Kidney epithelial cell (primary cell): ENCODE results near the gene C13orf42. TPM values are rescaled to one million over a fixed set of nuclear protein-coding genes. Genes with fewer than 3 reads are reported as not detected.

Experiments used
- DNase-seq: peaks from one replicate; pipeline ENCODE4 v3.0.0-alpha.2; 2010; ENCODE audit warnings: low read depth
- H3K27me3 ChIP-seq: 2 replicates; pipeline ENCODE4 v1.6.0; 2011; ENCODE audit warnings: low read length; ENCODE audit not compliant: control insufficient read depth, insufficient read depth
- H3K36me3 ChIP-seq: 2 replicates; pipeline ENCODE4 v1.5.1; 2011; ENCODE audit warnings: low read length; ENCODE audit not compliant: control insufficient read depth, insufficient read depth
- H3K4me3 ChIP-seq: 2 replicates; pipeline ENCODE4 v1.5.1; 2011; ENCODE audit warnings: low read depth, mild to moderate bottlenecking, control low read depth, low read length
- total RNA-seq: library from RNA; depleted of rRNA; stranded (reverse); fragments of >200 nt; gene quantifications from 2 replicates; pipeline ENCODE4 v1.2.3, GENCODE V29; 2015
- TF ChIP-seq, protein P1 (sequence below): IDR thresholded peaks from 2 replicates; pipeline ENCODE4 v1.5.1; 2011; ENCODE audit warnings: mild to moderate bottlenecking, moderate library complexity, low read length, control low read depth, inconsistent platforms; ENCODE audit not compliant: insufficient read depth, poor library complexity, severe bottlenecking

The C13orf42 gene
- total RNA-seq, 1 donor from 2014 or later = not detected

DNA sequence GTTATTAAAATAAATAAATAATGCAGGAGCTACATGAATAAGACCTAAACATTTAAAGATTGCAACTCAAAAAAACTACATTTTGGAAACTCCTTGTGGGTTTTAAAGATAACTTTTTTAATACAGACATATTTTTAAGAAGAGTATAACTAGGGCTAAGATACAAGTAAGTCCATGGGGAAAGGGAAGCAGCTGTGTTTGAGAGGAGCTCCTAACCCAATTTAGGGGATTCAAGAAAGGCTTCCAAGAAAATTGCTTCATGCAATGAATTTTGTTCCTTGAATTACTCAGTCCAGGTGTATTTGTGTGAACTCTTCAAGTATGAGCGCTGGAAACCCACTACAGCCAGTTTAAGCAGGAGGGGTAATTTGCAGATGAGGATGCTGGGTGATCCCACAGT is 44.1 kb upstream of the C13orf42 start:
- no peak for DNase-seq

DNA sequence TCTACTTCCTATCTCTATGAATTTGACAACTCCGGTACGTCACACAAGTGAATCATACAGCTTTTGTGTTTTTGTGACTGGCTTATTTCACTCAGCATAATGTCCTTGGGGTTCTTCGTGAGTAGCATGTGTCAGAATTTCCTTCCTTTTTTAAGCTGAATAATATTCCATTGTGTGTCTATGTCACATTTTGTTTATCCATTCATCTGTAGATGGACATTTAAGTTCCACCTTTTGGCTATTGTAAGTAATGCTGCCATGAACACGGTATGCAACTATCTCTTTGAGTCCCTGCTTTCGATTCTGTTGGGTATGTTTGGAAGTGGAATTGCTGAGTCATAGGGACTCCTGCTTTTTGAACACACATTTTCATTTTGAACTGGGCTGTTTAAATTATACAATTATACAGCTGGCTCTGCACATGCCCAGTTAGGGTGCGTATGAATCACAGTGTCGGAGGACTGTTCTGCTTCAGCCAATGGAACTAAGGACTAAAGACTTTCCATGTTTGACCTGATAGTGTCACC is 43.0 kb upstream of the C13orf42 start:
- DNase-seq = no peak
- TF ChIP-seq, protein P1, sequence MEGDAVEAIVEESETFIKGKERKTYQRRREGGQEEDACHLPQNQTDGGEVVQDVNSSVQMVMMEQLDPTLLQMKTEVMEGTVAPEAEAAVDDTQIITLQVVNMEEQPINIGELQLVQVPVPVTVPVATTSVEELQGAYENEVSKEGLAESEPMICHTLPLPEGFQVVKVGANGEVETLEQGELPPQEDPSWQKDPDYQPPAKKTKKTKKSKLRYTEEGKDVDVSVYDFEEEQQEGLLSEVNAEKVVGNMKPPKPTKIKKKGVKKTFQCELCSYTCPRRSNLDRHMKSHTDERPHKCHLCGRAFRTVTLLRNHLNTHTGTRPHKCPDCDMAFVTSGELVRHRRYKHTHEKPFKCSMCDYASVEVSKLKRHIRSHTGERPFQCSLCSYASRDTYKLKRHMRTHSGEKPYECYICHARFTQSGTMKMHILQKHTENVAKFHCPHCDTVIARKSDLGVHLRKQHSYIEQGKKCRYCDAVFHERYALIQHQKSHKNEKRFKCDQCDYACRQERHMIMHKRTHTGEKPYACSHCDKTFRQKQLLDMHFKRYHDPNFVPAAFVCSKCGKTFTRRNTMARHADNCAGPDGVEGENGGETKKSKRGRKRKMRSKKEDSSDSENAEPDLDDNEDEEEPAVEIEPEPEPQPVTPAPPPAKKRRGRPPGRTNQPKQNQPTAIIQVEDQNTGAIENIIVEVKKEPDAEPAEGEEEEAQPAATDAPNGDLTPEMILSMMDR = no peak

More for the DNA sequence above, 44.1 kb upstream of the C13orf42 start:
- TF ChIP-seq, protein P1 = no peak
- H3K27me3 ChIP-seq = no peaks in the 10 kb centered on the region
- H3K36me3 ChIP-seq = no peaks in the 10 kb centered on the region
- no peak overlapping the region for H3K4me3 ChIP-seq

DNA sequence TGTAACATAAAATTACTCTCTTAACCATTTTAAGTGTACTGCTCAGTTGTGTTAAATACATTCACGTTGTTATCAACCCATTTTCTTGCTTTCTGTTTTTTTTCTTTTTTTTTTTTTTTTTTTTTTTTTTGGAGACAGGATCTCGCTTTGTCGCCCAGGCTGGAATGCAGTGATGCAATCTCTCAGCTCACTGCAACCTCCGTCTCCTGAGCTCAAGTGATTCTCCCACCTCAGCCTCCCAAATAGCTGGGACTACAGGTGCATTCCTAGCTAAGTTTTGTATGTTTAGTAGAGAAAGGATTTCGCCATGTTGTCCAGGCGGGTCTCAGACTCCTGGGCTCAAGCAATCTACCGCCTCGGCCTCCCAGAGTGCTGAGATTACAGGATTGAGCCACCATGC is 42.5 kb upstream of the C13orf42 start:
- Histone ChIP-seq H3K4me3 (no peak overlapping the region), H3K36me3 (no peaks in the 10 kb centered on the region), H3K27me3 (peaks cover 3% of the 10 kb centered on the region)
- TF ChIP-seq, protein P1 = no peak
- DNase-seq = no peak

More for the DNA sequence above, 43.0 kb upstream of the C13orf42 start:
- Histone ChIP-seq H3K36me3 (no peaks in the 10 kb centered on the region), H3K27me3 (no peaks in the 10 kb centered on the region), H3K4me3 (no peak overlapping the region)

DNA sequence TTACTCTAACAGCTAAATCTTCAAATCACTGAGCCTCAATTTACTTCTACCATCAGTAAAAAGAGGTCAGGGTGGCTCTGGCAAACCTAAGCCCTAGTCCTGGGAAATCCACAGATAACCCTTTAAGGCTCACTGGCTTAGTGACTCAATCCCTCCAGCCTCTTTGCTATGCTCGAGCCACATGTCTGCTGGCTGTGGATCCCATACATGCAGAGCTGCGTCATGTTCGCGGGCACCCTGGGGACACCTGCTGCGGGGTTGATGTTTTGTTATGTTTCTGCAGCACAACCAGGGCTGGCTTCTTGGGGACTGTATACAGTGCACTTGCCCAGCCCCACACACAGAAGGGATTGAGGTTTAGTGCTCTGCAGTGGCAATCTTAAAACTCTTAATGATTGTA is 41.6 kb upstream of the C13orf42 start:
- DNase-seq = no peak

DNA sequence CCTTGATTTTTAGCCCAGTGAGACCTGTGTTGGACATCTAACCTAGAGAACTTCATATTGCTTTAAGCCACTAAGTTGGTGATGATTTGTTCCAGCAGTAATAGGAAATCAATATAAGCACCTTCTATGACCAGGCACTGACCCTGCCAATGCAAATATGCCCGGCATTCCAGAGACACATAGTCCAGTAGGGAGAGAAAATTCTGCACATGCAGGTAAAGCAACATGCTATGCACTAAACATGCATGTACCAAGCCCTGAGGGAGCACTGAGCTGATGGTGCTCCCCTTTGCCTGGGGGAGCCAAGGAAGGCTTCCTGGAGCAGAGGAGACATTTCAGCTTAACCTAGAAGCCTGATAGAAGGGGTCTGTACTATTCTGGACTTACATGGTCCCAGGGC is 40.4 kb upstream of the C13orf42 start:
- TF ChIP-seq, protein P1 = no peak
- Histone ChIP-seq H3K27me3 (peaks cover 3% of the 10 kb centered on the region), H3K4me3 (no peak overlapping the region), H3K36me3 (no peaks in the 10 kb centered on the region)
- DNase-seq = no peak

More for the DNA sequence above, 41.6 kb upstream of the C13orf42 start:
- no peak overlapping the region for H3K4me3 ChIP-seq
- TF ChIP-seq, protein P1 = no peak
- H3K36me3 ChIP-seq = no peaks in the 10 kb centered on the region
- H3K27me3 ChIP-seq = peaks cover 3% of the 10 kb centered on the region

DNA sequence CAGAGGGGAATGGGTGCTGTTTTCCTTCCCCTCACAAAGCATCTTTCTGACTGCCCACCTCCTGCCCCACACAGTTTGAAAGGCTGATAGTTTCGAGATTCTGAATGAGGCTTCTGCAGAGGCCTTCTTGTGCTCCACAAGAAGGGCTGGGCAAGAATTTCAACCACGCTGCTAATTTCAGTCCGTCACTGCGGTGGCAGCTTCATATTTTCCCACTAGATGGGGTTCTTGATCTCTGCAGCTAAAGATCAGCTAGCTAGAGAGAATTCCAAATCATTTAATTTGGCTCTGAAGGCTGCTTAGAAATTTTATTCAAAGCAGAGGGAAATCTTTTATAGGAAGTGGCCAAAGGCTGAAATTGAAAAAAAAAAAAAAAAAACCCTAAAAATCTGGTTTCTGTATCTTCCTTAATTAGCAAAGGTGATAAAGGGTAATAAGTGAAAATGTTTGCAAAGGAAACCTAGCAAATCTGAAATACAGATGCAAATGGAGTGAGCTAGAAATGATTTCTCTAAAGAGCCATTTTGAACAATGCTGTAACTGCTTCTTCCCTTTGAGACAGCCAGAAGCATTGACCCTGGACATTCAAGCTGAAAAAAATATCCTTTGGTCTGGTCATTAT is 38.0 kb upstream of the C13orf42 start:
- no peak overlapping the region for H3K4me3 ChIP-seq
- H3K36me3 ChIP-seq = no peaks in the 10 kb centered on the region
- TF ChIP-seq, protein P1 = peak; percentile 65
- H3K27me3 ChIP-seq = peaks cover 3% of the 10 kb centered on the region
- DNase-seq = no peak
